Endothelial cell of umbilical vein (primary cell): ENCODE data around the gene ERBB2. TPM values are rescaled to one million over a fixed set of nuclear protein-coding genes. Genes with fewer than 3 reads are reported as not detected.

ENCODE experiments used
- BruUV-seq: library from RNA; stranded (reverse); fragments of 400-500 nt; replicated peaks from 2 replicates; lab custom pipeline; 2021; lab: Mats Ljungman, UMichigan
- CTCF ChIA-PET: fragments of 300-600, 350-600 bp; sonication (Branson Sonifier 250); formaldehyde crosslinking; loops from one replicate; lab custom pipeline; 2021; ENCODE audit warnings: antibody characterized with exemption, inconsistent platforms; lab: Charles Lee
- POLR2A ChIA-PET: fragments of 300-600, 350-600 bp; sonication (Branson Sonifier 250); formaldehyde crosslinking; loops from one replicate; lab custom pipeline; 2021; ENCODE audit warnings: antibody characterized with exemption, inconsistent platforms; lab: Charles Lee
- DNase-seq: peaks from one replicate; pipeline ENCODE4 v3.0.0-alpha.2; 2011; ENCODE audit warnings: low read depth, low spot score
- FAIRE-seq: peaks from 2 replicates; lab custom pipeline; 2011; peaks lifted over from hg19 to GRCh38; lab: Jason Lieb, UNC
- H2AFZ ChIP-seq: 2 replicates; pipeline ENCODE4 v1.6.0; 2012; ENCODE audit warnings: low read depth, low read length, control low read depth, inconsistent platforms
- H3K27ac ChIP-seq: 2 replicates; pipeline ENCODE4 v1.5.1; 2011; ENCODE audit warnings: low read depth, mild to moderate bottlenecking, control low read depth, low read length, moderate library complexity; ENCODE audit not compliant: insufficient read depth
- H3K27me3 ChIP-seq, 2 experiments: 2 replicates each; pipeline versions ENCODE4 v1.6.0 to v1.6.1; 2011; ENCODE audit warnings: low read length in 2 of 2, mixed read lengths in 1 of 2; ENCODE audit not compliant: control insufficient read depth in 2 of 2, insufficient read depth in 2 of 2
- H3K36me3 ChIP-seq, 2 experiments: 2 replicates in 1 of 2; 3 replicates in 1 of 2; pipeline ENCODE4 v1.5.1; 2011; ENCODE audit warnings: low read length in 2 of 2, mild to moderate bottlenecking in 1 of 2, moderate library complexity in 1 of 2; ENCODE audit not compliant: control insufficient read depth in 2 of 2, insufficient read depth in 2 of 2; ENCODE audit errors: extremely low read depth in 1 of 2
- H3K4me1 ChIP-seq: 3 replicates; pipeline ENCODE4 v1.5.1; 2011; ENCODE audit warnings: mild to moderate bottlenecking, low read length; ENCODE audit not compliant: control insufficient read depth, insufficient read depth; ENCODE audit errors: extremely low read depth
- H3K4me2 ChIP-seq: 2 replicates; pipeline ENCODE4 v1.6.1; 2011; ENCODE audit warnings: low read length, control low read depth, mixed read lengths; ENCODE audit not compliant: insufficient read depth
- H3K4me3 ChIP-seq, 3 experiments: fragments of 200-600 bp in 1 of 3; sonication (generic), shearing (Covaris generic) in 1 of 3; replicated peaks in 1 of 3; 2 replicates each; pipeline ENCODE4 v1.5.1; 2011 to 2016; ENCODE audit warnings: control low read depth in 3 of 3, low read length in 3 of 3, mild to moderate bottlenecking in 2 of 3, inconsistent platforms in 1 of 3, low read depth in 1 of 3, moderate library complexity in 1 of 3; ENCODE audit not compliant: insufficient read depth in 1 of 3
- H3K79me2 ChIP-seq: 2 replicates; pipeline ENCODE4 v1.6.0; 2012; ENCODE audit warnings: low read length, inconsistent platforms; ENCODE audit not compliant: control insufficient read depth, insufficient read depth
- H3K9ac ChIP-seq: replicated peaks from 2 replicates; pipeline ENCODE3; 2011; ENCODE audit warnings: low read length, control low read depth; ENCODE audit not compliant: insufficient read depth; ENCODE audit errors: extremely low read depth
- H3K9me1 ChIP-seq: replicated peaks from 3 replicates; pipeline ENCODE4 v1.6.0; 2011; ENCODE audit warnings: mild to moderate bottlenecking, low read length; ENCODE audit not compliant: control insufficient read depth, insufficient read depth; ENCODE audit errors: extremely low read depth
- H3K9me3 ChIP-seq: replicated peaks from 2 replicates; pipeline ENCODE4 v1.5.1; 2012; ENCODE audit warnings: low read length, inconsistent platforms; ENCODE audit not compliant: control insufficient read depth, insufficient read depth
- H4K20me1 ChIP-seq: replicated peaks from 2 replicates; pipeline ENCODE3; 2011; ENCODE audit warnings: mild to moderate bottlenecking, low read length; ENCODE audit not compliant: control insufficient read depth, insufficient read depth; ENCODE audit errors: extremely low read depth
- CTCF ChIP-seq, 2 donors: IDR thresholded peaks; 1 replicate in 1 of 2; 2 replicates in 1 of 2; pipeline ENCODE4 v1.5.1; 2011; ENCODE audit warnings: low read length in 2 of 2, mild to moderate bottlenecking in 2 of 2, moderate library complexity in 2 of 2, control low read depth in 1 of 2, inconsistent platforms in 1 of 2, low read depth in 1 of 2; ENCODE audit not compliant: insufficient read depth in 1 of 2; ENCODE audit errors: extremely low read depth in 1 of 2
- EZH2 ChIP-seq: IDR thresholded peaks from 2 replicates; pipeline ENCODE4 v1.6.1; 2012; ENCODE audit warnings: borderline replicate concordance, low read depth, mild to moderate bottlenecking, moderate library complexity, low read length, inconsistent platforms; ENCODE audit not compliant: severe bottlenecking
- FOS ChIP-seq: IDR thresholded peaks from 2 replicates; pipeline ENCODE4 v1.6.1; 2011; ENCODE audit warnings: mild to moderate bottlenecking, low read length, moderate library complexity, borderline replicate concordance; ENCODE audit not compliant: insufficient read depth
- GATA2 ChIP-seq: IDR thresholded peaks from 2 replicates; pipeline ENCODE4 v1.7.0; 2011; ENCODE audit warnings: low read depth, mild to moderate bottlenecking, moderate library complexity, mixed read lengths, low read length; ENCODE audit not compliant: insufficient read length, insufficient read depth
- JUN ChIP-seq: IDR thresholded peaks from 2 replicates; pipeline ENCODE4 v1.6.1; 2011; ENCODE audit warnings: borderline replicate concordance, low read depth; ENCODE audit not compliant: insufficient read length, insufficient read depth
- MAX ChIP-seq: IDR thresholded peaks from 2 replicates; pipeline ENCODE4 v1.6.1; 2011; ENCODE audit not compliant: insufficient read depth, insufficient read length
- MYC ChIP-seq: IDR thresholded peaks from one replicate; pipeline ENCODE4 v1.6.1; 2011; ENCODE audit warnings: mild to moderate bottlenecking, low read depth, low read length
- POLR2A ChIP-seq: IDR thresholded peaks from 2 replicates; pipeline ENCODE4 v1.6.1; 2012; ENCODE audit warnings: low read depth, mild to moderate bottlenecking, control low read depth, low read length
- POLR2AphosphoS5 ChIP-seq: IDR thresholded peaks from 2 replicates; pipeline ENCODE4 v1.6.1; 2012; ENCODE audit warnings: low read depth, mild to moderate bottlenecking, control low read depth, low read length, moderate library complexity; ENCODE audit not compliant: insufficient read depth
- dilution Hi-C: fragments of 300-500 bp; cut with MboI; formaldehyde crosslinking; loops from one replicate; pipeline ENCODE4 v1.15.0; 2019; ENCODE audit warnings: low sequenced_read_pairs; ENCODE audit not compliant: extremely low pct_ligation_motif_present
- intact Hi-C: fragments of 100-400 bp; cut with micrococcal nuclease; formaldehyde crosslinking; loops from one replicate; pipeline ENCODE4 v1.10.0; 2022
- polyA plus RNA-seq, 4 experiments: library from polyadenylated mRNA; depleted of rRNA in 3 of 4; stranded (reverse) in 3 of 4; unstranded in 1 of 4; fragments of >200 nt; gene quantifications; 2 replicates each; pipeline versions ENCODE4 v1.2.1 to v1.2.3, GENCODE V29; 2011 to 2012; ENCODE audit warnings: missing spikeins in 1 of 4
- total RNA-seq: library from RNA; stranded (reverse); gene quantifications from 2 replicates; pipeline ENCODE4 v1.2.3, GENCODE V29; 2021

ERBB2 gene
- total and polyA plus RNA-seq, 2 donors (not counting 3 experiments of a cell fraction or from before 2014, with no cell fraction given), result 20.6 to 32.9 TPM

GRCh38 chr17:39701012-39701783, 1.3 kb downstream of the ERBB2 start:
- BruUV-seq, result no TSS peak
- no peak overlapping the region for H3K27ac ChIP-seq
- H2AFZ ChIP-seq, result no peak overlapping the region
- dilution Hi-C loops (no loop called here), intact Hi-C loops (no loop called here)
- peaks cover 0 to 2% of the 10 kb centered on the region in 2 experiments for H3K27me3 ChIP-seq
- no peak for TF ChIP-seq FOS
- no peak for TF ChIP-seq CTCF (IDR thresholded peaks at IDR 0.05; ENCODE audit: extremely low read depth in 1 of 2, insufficient read depth in 1 of 2, low read depth in 1 of 2, low read length in 2 of 2)
- no peak for TF ChIP-seq POLR2A
- no peak for TF ChIP-seq MAX
- TF ChIP-seq JUN, result no peak
- no peak for TF ChIP-seq EZH2
- no peak for TF ChIP-seq POLR2AphosphoS5
- TF ChIP-seq GATA2, result no peak
- no peak for TF ChIP-seq MYC
- H3K9me1 ChIP-seq, result no peaks in the 10 kb centered on the region
- POLR2A ChIA-PET, result interaction anchor here (0.6 kb wide), 1 partner anchor 251 kb away, joined by 3 read pairs; no protein-coding TSS in a partner anchor
- H3K4me2 ChIP-seq, result peak overlapping the region; percentile 19
- no peaks in the 10 kb centered on the region for H3K79me2 ChIP-seq
- H4K20me1 ChIP-seq, result no peaks in the 10 kb centered on the region
- no peak overlapping the region for H3K9ac ChIP-seq
- CTCF ChIA-PET, result interaction anchor here (2.0 to 2.3 kb wide), 2 partner anchors 13 to 79 kb away, joined by 8 to 20 read pairs; partner anchors contain the start of gene PGAP3
- no peak for DNase-seq
- peak overlapping the region in 1 of 3 experiments; percentile 44 for H3K4me3 ChIP-seq
- H3K36me3 ChIP-seq, result no peaks in the 10 kb centered on the region
- no peaks in the 10 kb centered on the region for H3K4me1 ChIP-seq
- no peak for FAIRE-seq
- H3K9me3 ChIP-seq, result no peaks in the 10 kb centered on the region
